HL-60 (cell line): ENCODE measurements around the gene ZMYM2.

Experiments used
- CTCF ChIP-seq: IDR thresholded peaks from one replicate; pipeline ENCODE4 v1.5.1; 2011; ENCODE audit warnings: low read length, control low read depth, inconsistent platforms; ENCODE audit not compliant: insufficient read depth
- GABPA ChIP-seq: IDR thresholded peaks from 2 replicates; pipeline ENCODE4 v1.6.1; 2012; ENCODE audit warnings: low read depth
- POLR2AphosphoS5 ChIP-seq: IDR thresholded peaks from 2 replicates; pipeline ENCODE4 v1.6.1; 2012; ENCODE audit warnings: low read depth
- REST ChIP-seq: IDR thresholded peaks from 2 replicates; pipeline ENCODE4 v1.6.1; 2012; ENCODE audit warnings: low read depth; ENCODE audit not compliant: insufficient replicate concordance

DNA sequence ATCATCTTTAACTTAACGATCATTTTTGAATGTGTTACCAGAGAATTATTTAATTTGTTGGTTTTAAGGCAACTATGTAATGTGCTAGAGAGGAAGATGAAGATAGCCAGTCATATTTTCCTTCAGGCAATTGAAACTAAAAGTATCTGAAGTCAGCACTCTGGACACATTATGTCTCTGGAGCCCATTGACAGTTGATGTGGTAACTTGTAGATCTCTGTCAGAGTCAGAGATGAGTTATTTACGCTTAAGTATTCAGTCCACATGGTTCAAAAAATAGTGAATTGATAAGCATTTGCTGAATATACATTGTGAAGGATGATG, 2.1 kb downstream of the ZMYM2 start:
- no peak for TF ChIP-seq CTCF
- TF ChIP-seq POLR2AphosphoS5, result no peak
- TF ChIP-seq REST, result no peak
- TF ChIP-seq GABPA, result no peak
